HG03575 (cell line): Measurements from ENCODE around the gene RAMP1.

Experiments used
- ATAC-seq: cut with Tn5 transposase; IDR thresholded peaks from one replicate; pipeline ENCODE4 v1.9.1; 2021; ENCODE audit not compliant: unreplicated experiment, insufficient number of reproducible peaks, low FRiP score; ENCODE audit errors: extremely low read depth

The RAMP1 gene

GRCh38 chr2:237909075-237909695 lies 49.8 kb downstream of the RAMP1 start:
- no peak for ATAC-seq

GRCh38 chr2:237909801-237910475 lies 50.5 kb downstream of the RAMP1 start:
- no peak for ATAC-seq

GRCh38 chr2:237910576-237911362 lies 51.3 kb downstream of the RAMP1 start:
- ATAC-seq = no peak

- ATAC-seq = no peak
These were observed 52.1 kb downstream of the RAMP1 start for GRCh38 chr2:237911363-237912017.

- no peak for ATAC-seq
These were observed 53.1 kb downstream of the RAMP1 start for GRCh38 chr2:237912271-237913192.

- no peak for ATAC-seq
These were observed 53.9 kb downstream of the RAMP1 start for GRCh38 chr2:237913193-237913917.

GRCh38 chr2:237915576-237915975 lies 56.2 kb downstream of the RAMP1 start:
- ATAC-seq = no peak

GRCh38 chr2:237916296-237916695 lies 56.9 kb downstream of the RAMP1 start:
- no peak for ATAC-seq

GRCh38 chr2:237917696-237918374 lies 58.4 kb downstream of the RAMP1 start:
- no peak for ATAC-seq

- ATAC-seq = no peak
These were observed 60.2 kb downstream of the RAMP1 start for GRCh38 chr2:237919593-237919992.

GRCh38 chr2:237920673-237921072 lies 61.2 kb downstream of the RAMP1 start:
- ATAC-seq = no peak

GRCh38 chr2:237921967-237922492 lies 62.6 kb downstream of the RAMP1 start:
- no peak for ATAC-seq

GRCh38 chr2:237922641-237923361 lies 63.4 kb downstream of the RAMP1 start:
- ATAC-seq = no peak

GRCh38 chr2:237923481-237924163 lies 64.2 kb downstream of the RAMP1 start:
- ATAC-seq = no peak

- no peak for ATAC-seq
These were observed 64.7 kb downstream of the RAMP1 start for GRCh38 chr2:237924164-237924534.

- ATAC-seq = no peak
These were observed 67.7 kb downstream of the RAMP1 start for GRCh38 chr2:237927135-237927534.
